GM19025 (cell line): ENCODE results near the gene NMBR.
"Not testable (repeated sequence)": the region's sequence is repeated elsewhere in the genome, so short reads cannot be mapped to it uniquely, and the experiment has no call there.

Experiments
- ATAC-seq: cut with Tn5 transposase; IDR thresholded peaks from one replicate; pipeline ENCODE4 v1.9.1; 2021; ENCODE audit warnings: mild to moderate bottlenecking, low read depth, moderate library complexity; ENCODE audit not compliant: unreplicated experiment

The NMBR gene

GRCh38 chr6:142155895-142156757, 9.2 kb upstream of the NMBR start:
- no peak for ATAC-seq

GRCh38 chr6:142155091-142155490, 8.2 kb upstream of the NMBR start:
- ATAC-seq: no peak

- no peak for ATAC-seq
These were observed 7.4 kb upstream of the NMBR start for GRCh38 chr6:142154336-142154735.

DNA sequence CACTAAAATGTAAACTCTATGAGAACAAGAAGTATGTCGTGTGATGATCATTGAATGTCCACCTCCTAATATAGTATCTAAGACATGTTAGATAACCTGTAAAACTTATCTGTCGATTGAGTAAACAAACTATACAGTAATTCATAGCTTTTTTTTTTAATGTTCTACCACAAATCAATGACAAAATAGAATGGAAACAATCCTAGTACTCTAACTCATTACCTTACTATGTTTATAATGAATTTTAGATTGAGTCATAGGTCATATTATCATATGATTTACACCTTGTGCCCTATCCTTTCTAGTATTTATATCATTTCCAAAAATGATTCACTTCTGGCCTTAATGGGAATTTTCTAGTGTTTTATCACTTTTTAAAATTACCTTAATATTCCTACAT, 6.3 kb upstream of the NMBR start:
- ATAC-seq: no peak

DNA sequence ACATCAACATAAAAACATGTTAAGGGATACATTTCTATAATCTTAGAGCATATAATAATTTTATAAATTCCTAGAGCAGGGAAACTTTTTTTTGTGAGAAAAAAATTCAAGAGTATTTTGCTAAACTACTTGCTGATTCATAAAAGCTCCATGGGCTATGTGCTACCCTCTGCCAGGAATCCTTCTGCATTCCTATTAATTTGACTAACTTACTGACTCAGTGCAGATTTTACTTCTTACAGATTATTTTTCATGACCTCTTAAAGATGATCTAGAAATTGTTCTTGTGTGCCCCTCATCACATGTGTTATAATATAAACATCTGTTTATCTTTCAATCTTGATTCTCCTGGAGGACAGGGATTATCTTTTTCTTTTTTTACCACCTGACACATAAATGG, 5.8 kb upstream of the NMBR start:
- ATAC-seq: no peak

GRCh38 chr6:142141531-142141930, 5.4 kb downstream of the NMBR start:
- ATAC-seq: not testable (repeated sequence)

GRCh38 chr6:142138876-142139275, 8.0 kb downstream of the NMBR start:
- ATAC-seq: no peak

- no peak for ATAC-seq
These were observed 14.3 kb downstream of the NMBR start, which contains the start of gene GJE1 for GRCh38 chr6:142132625-142133024. GJE1 (plus strand) TSS chr6:142132925; CDS start chr6:142133159, 234 bp downstream.

DNA sequence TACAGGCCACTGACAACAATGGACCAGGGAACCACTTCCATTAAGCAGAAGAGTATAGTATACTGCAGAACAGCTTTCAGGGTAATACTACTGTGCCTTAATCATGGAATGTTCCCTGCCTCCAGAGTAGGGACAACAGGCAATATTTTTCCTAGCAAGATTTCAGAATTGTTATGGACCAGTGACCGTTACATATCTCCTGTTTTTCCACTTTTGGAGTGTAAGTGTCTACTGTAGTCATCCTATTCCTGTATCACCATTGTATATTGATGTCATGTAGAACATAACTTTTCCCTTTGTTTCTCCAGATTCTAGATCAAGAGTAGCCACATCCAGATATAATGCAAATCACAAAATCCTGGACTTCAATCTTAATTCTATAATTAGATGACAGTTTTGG, 16.1 kb downstream of the NMBR start:
- ATAC-seq: no peak

DNA sequence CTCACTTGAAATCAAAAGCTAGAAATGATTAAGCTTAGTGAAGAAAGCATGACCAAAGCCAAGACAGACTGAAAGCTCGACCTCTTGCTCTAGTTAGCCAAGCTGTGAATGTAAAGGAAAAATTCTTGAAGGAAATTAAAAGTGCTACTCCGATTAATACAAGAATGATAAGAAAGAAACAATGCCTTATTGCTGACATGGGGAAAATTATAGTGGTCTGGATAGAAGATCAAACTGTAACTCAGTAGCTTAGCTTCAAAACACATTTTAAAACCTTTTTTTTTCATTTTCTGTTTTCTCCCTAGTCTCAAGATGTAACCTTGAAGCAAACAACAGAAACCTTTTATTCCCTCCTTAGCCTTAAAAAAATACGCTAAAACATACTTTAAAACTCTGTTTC, 25.6 kb downstream of the NMBR start:
- ATAC-seq: no peak

- ATAC-seq: no peak
These were observed 28.0 kb downstream of the NMBR start for GRCh38 chr6:142118925-142119324.

DNA sequence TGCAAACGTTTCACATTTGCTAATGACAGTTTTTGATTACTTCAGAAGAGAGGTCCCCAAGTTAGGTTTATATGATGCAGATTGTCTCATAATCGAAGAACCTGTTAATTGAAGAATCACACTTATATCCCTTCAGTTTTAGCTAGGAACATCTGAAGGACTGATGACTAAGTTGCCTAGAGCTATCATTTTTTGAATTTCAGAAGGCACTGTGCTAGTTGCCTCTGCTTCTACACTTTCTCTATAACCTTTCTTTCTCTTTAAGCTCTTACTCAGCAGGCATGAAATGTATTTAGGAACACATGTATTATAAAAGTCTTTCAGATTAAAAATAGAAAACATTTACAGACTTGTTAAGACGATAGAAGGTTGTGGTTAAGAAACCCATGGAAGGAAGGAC, 28.6 kb downstream of the NMBR start:
- no peak for ATAC-seq

DNA sequence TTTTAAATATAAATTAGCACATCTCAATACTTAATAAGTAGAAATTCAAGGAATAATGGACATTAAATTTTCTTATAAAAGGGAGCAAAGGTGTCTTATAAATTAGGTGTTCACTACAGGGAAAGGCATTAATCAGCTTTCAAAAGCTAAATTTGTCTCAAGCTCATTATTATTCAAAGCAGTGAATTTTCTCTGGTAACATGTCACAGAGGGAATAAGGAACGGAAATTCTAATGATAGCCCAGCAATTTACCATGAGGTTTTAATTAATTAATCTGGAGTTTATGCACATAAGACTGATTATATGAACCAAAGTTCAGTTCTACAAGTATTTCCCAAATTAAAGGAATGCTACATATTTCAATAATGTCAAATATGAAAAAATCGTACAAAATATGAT, 29.6 kb downstream of the NMBR start:
- no peak for ATAC-seq

DNA sequence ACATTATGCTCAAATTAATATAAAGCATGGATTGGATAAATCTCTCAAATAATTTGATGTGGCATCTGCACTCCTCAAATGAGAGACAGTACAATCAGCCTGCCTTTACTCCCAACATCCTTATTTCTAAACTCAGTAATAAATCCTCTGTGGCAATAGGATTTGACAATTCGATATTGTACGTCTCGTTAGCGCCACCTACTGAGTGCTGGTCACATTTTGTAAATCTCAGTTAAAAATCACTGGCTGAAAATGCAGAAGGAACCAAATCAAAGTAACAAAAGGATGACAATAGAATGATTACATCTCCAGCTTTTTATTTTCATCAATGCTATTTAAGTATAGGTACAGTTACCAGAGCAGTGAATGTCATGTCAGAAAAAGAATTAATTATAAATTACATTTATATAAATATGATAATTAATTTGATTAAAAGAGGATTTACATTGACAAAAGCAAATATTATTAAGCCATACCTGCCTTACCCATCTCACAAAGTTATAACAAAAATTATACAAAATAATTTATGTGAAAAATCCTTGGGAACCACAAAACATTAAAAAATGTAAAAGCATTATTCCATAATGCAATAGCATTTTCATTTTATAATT, 34.4 kb downstream of the NMBR start:
- no peak for ATAC-seq

- ATAC-seq: not testable (repeated sequence)
These were observed 36.1 kb downstream of the NMBR start for GRCh38 chr6:142110820-142111219.

- not testable (repeated sequence) for ATAC-seq
These were observed 42.1 kb downstream of the NMBR start for GRCh38 chr6:142104820-142105219.

- ATAC-seq: no peak
These were observed 58.1 kb downstream of the NMBR start for GRCh38 chr6:142088858-142089216.

GRCh38 chr6:142087950-142088857, 58.7 kb downstream of the NMBR start:
- ATAC-seq: no peak

DNA sequence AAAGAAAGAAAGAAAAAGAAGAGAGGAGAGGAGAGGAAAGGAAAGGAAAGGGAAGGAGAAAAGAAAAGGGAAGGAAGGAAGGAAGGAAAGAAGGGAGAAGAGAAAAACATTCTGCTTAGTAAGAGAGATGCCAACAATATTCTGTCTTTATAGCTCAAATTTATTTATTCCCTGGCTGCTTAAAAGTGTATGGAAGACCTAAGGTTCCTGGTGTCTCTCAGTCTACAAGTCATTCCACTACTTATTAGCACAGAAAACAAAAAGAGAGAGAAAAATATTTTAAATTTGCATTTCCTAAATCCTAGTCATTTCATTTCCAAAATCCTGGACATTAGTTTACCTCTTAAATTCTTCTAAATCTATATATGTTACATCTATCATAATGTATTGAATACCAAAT, 67.8 kb downstream of the NMBR start:
- no peak for ATAC-seq

GRCh38 chr6:142075516-142076101, 71.3 kb downstream of the NMBR start:
- no peak for ATAC-seq

DNA sequence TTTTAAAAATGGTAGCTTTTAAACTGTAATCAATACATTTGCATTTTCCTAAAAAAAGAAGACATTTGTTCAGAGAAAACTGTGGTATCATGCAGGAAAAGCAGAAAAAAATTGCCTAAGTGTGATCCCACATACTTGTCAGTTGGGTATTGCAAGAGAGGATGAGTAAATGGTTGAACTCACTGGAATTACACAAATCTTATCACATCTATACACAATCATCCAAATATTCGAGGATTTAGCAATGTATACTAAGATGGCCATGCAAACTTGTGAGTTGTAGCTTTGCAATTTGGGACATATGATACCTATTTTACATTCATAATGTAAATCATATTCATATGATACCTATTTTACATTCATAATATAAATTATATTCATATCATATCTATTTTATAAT, 72.4 kb downstream of the NMBR start:
- ATAC-seq: no peak
